Tibial artery (tissue), 4 donors: ENCODE measurements around the gene ADAMTS14.
"Not testable (repeated sequence)": the region's sequence is repeated elsewhere in the genome, so short reads cannot be mapped to it uniquely, and the experiment has no call there.

Experiments
- DNase-seq, 2 donors: peaks; one replicate each; pipeline ENCODE4 v3.0.0-alpha.2; 2019
- H3K27ac ChIP-seq, 2 donors: fragments of 200-600 bp; sonication (generic) in 1 of 2; 1 replicate in 1 of 2; 2 replicates in 1 of 2; pipeline ENCODE4 v1.5.1; 2018 to 2019; ENCODE audit warnings: mild to moderate bottlenecking in 1 of 2
- H3K27me3 ChIP-seq, 2 donors: fragments of 200-600 bp; sonication (generic) in 1 of 2; one replicate each; pipeline versions ENCODE4 v1.5.1 to v1.6.0; 2016 to 2019
- H3K36me3 ChIP-seq, 3 donors: fragments of 200-600 bp; sonication (generic) in 2 of 3; one replicate each; pipeline ENCODE4 v1.5.1; 2016 to 2019; ENCODE audit warnings: mild to moderate bottlenecking in 2 of 3
- H3K4me1 ChIP-seq, 4 donors: fragments of 200-600 bp; sonication (generic) in 2 of 4; 1 replicate in 3 of 4; 2 replicates in 1 of 4; pipeline ENCODE4 v1.5.1; 2016 to 2019
- H3K4me3 ChIP-seq, 2 donors: fragments of 200-600 bp; sonication (generic) in 1 of 2; 1 replicate in 1 of 2; 2 replicates in 1 of 2; pipeline ENCODE4 v1.5.1; 2018 to 2019; ENCODE audit warnings: mild to moderate bottlenecking in 2 of 2
- H3K9me3 ChIP-seq, 3 donors: fragments of 200-600 bp; sonication (generic) in 1 of 3; one replicate each; pipeline ENCODE4 v1.5.1; 2016 to 2019
- CTCF ChIP-seq, 2 experiments: fragments of 200-600 bp in 1 of 2; fragments of 450-650 bp in 1 of 2; IDR thresholded peaks; one replicate each; pipeline ENCODE4 v1.5.1; 2017 to 2019; ENCODE audit warnings: antibody characterized with exemption in 2 of 2, mild to moderate bottlenecking in 1 of 2, moderate library complexity in 1 of 2
- intact Hi-C: fragments of 100-400 bp; cut with DNase I; formaldehyde crosslinking; loops from one replicate; pipeline ENCODE4 v1.15.0; 2023; ENCODE audit warnings: low total_unique reads

The ADAMTS14 gene

GRCh38 chr10:70629338-70629737 lies 43.0 kb upstream of the ADAMTS14 start:
- no peak overlapping the region for H3K27ac ChIP-seq

GRCh38 chr10:70631735-70632134 lies 40.6 kb upstream of the ADAMTS14 start:
- DNase-seq, H3K4me1 ChIP-seq, intact Hi-C loops, H3K4me3 ChIP-seq, H3K27ac ChIP-seq, H3K27me3 ChIP-seq, H3K36me3 ChIP-seq: not testable (repeated sequence)
- H3K9me3 ChIP-seq = peaks cover 0 to 13% (median 4%) of the 10 kb centered on the region in 3 donors

More at GRCh38 chr10:70629338-70629737, 43.0 kb upstream of the ADAMTS14 start:
- TF ChIP-seq CTCF (IDR thresholded peaks at IDR 0.05) = no peak
- H3K9me3 ChIP-seq = peaks cover 0 to 13% (median 4%) of the 10 kb centered on the region in 3 donors
- no peak for DNase-seq
- H3K36me3 ChIP-seq = no peaks in the 10 kb centered on the region
- peaks cover 0 to 3% of the 10 kb centered on the region in 2 donors for H3K27me3 ChIP-seq
- no peaks in the 10 kb centered on the region for H3K4me1 ChIP-seq
- H3K4me3 ChIP-seq = no peak overlapping the region
- intact Hi-C loops = no loop called here

GRCh38 chr10:70634011-70634410 lies 38.3 kb upstream of the ADAMTS14 start:
- H3K36me3 ChIP-seq = no peaks in the 10 kb centered on the region
- peaks cover 0 to 10% (median 4%) of the 10 kb centered on the region in 3 donors for H3K9me3 ChIP-seq
- intact Hi-C loops = no loop called here
- TF ChIP-seq CTCF (IDR thresholded peaks at IDR 0.05) = no peak
- no peak overlapping the region for H3K27ac ChIP-seq
- peaks cover 0 to 3% of the 10 kb centered on the region in 2 donors for H3K27me3 ChIP-seq
- no peak for DNase-seq
- no peaks in the 10 kb centered on the region for H3K4me1 ChIP-seq
- H3K4me3 ChIP-seq = no peak overlapping the region

- H3K27me3 ChIP-seq, H3K27ac ChIP-seq, H3K4me1 ChIP-seq, H3K36me3 ChIP-seq, intact Hi-C loops, H3K4me3 ChIP-seq, DNase-seq: not testable (repeated sequence)
- H3K9me3 ChIP-seq = peaks cover 0 to 10% (median 4%) of the 10 kb centered on the region in 3 donors
Observed at GRCh38 chr10:70634515-70634914, 37.8 kb upstream of the ADAMTS14 start.

DNA sequence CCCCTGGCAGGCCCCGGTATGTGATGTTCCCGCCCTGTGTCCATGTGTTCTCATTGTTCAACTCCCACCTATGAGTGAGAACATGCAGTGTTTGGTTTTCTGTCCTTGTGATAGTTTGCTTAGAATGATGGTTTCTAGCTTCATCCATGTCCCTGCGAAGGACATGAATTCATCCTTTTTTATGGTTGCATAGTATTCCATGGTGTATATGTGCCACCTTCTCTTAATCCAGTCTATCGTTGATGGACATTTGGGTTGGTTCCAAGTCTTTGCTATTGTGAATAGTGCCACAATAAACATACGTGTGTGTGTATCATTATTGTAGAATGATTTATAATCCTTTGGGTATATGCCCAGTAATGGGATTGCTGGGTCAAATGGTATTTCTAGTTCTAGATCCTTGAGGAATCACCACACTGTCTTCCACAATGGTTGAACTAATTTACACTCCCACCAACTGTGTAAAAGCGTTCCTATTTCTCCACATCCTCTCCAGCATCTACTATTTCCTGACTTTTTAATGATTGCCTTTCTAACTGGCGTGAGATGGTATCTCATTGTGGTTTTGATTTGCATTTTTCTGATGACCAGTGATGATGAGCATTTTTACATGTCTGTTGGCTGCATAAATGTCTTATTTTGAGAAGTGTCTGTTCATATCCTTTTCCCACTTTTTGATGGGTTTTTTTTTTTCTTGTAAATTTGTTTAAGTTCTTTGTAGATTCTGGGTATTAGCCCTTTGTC lies 32.5 kb upstream of the ADAMTS14 start:
- H3K4me1 ChIP-seq, H3K27ac ChIP-seq, H3K9me3 ChIP-seq, H3K27me3 ChIP-seq, DNase-seq, H3K36me3 ChIP-seq, intact Hi-C loops, H3K4me3 ChIP-seq: not testable (repeated sequence)

DNA sequence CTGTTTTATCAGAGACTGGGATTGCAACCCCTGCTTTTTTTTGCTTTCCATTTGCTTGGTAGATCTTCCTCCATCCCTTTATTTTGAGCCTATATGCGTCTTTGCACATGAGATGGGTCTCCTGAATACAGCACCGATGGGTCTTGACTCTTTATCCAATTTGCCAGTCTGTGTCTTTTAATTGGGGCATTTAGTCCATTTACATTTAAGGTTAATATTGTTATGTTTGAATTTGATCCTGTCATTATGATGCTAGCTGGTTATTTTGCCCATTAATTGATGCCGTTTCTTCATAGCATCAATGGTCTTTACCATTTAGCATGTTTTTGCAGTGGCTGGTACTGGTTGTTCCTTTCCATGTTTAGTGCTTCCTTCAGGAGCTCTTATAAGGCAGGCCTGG lies 29.0 kb upstream of the ADAMTS14 start:
- H3K9me3 ChIP-seq, DNase-seq, H3K36me3 ChIP-seq, intact Hi-C loops, H3K4me1 ChIP-seq, H3K27ac ChIP-seq, H3K4me3 ChIP-seq: not testable (repeated sequence)
- peaks cover 0 to 14% of the 10 kb centered on the region in 2 donors for H3K27me3 ChIP-seq

DNA sequence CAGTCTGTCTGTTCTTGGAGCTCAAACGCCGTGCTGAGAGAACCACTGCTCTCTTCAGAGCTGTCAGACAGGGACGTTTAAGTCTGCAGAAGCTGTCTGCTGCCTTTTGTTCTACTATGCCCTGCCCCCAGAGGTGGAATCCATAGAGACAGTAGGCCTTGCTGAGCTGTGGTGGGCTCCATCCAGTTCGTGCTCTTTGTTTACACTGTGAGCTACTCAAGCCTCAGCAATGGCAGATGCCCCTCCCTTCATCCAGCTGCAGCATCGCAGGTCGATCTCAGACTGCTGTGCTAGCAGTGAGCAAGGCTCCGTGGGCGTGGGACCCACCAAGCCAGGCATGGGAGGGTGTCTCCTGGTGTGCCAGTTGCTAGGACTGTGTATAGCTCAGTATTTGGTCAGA lies 27.3 kb upstream of the ADAMTS14 start:
- H3K4me3 ChIP-seq, H3K4me1 ChIP-seq, H3K27ac ChIP-seq, H3K9me3 ChIP-seq, H3K36me3 ChIP-seq, intact Hi-C loops, DNase-seq: not testable (repeated sequence)
- H3K27me3 ChIP-seq = peaks cover 0 to 14% of the 10 kb centered on the region in 2 donors

DNA sequence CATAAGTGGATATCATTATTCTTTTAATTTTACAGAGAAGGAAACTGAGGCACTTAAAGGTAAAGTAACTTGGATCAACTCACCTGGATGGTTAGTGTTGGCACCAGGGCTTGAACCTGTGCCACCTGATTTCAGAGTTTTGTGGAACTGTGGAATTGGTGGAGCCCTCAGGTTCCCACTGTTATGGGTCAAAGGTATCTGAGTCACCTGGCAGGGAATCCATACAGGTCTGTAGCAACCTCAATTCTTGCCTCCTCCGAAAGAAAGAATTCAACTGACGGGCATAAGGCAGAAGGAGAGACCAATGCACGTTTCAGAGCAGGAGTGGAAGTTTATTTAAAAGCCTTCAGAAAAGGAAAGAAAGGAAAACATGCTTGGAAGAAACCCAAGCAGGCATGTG lies 25.2 kb upstream of the ADAMTS14 start:
- Histone ChIP-seq H3K4me1 (no peaks in the 10 kb centered on the region), H3K36me3 (no peaks in the 10 kb centered on the region), H3K27ac (no peak overlapping the region), H3K4me3 (no peak overlapping the region), H3K9me3 (peaks cover 0 to 17% (median 0%) of the 10 kb centered on the region in 3 donors), H3K27me3 (peaks cover 0 to 14% of the 10 kb centered on the region in 2 donors)
- DNase-seq = no peak
- intact Hi-C loops = no loop called here
- TF ChIP-seq CTCF (IDR thresholded peaks at IDR 0.05) = no peak
